ENCODE measurements around the gene MC2R.
"Not testable (repeated sequence)": the region's sequence is repeated elsewhere in the genome, so short reads cannot be mapped to it uniquely, and the experiment has no call there.

MC2R gene

DNA sequence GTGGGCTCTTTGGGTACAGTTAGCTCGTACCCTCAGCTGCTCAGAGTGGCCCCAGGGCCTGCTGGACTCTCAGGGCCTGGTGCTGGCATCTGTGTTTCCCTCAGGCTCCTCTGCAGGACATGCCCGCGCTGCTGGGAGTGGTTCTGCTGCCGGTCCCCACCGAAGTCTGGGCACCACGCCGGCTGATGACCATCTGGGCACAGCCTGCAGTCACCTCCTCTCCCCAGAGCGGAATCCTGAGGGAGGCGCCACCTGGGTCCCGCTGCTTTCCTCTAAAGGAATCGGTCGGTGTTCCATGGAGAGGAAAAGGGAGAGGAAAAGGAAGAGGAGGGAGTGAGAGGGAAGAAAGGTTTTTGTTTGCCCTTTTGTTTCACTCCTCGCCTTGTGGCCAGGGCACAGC is 43.6 kb downstream of the MC2R start:
- no peak overlapping the region for H3K27ac ChIP-seq (replicated peaks)
- peaks cover 34% of the 10 kb centered on the region for H3K27me3 ChIP-seq (ENCODE audit: insufficient read depth, poor library complexity, severe bottlenecking)
- DNase-seq (ENCODE audit: low read depth in 1 of 2, low spot score in 1 of 2): no peak
- TF ChIP-seq, protein P1, sequence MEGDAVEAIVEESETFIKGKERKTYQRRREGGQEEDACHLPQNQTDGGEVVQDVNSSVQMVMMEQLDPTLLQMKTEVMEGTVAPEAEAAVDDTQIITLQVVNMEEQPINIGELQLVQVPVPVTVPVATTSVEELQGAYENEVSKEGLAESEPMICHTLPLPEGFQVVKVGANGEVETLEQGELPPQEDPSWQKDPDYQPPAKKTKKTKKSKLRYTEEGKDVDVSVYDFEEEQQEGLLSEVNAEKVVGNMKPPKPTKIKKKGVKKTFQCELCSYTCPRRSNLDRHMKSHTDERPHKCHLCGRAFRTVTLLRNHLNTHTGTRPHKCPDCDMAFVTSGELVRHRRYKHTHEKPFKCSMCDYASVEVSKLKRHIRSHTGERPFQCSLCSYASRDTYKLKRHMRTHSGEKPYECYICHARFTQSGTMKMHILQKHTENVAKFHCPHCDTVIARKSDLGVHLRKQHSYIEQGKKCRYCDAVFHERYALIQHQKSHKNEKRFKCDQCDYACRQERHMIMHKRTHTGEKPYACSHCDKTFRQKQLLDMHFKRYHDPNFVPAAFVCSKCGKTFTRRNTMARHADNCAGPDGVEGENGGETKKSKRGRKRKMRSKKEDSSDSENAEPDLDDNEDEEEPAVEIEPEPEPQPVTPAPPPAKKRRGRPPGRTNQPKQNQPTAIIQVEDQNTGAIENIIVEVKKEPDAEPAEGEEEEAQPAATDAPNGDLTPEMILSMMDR (IDR thresholded peaks at IDR 0.05; ENCODE audit: insufficient read depth, low read length): no peak
- H3K4me3 ChIP-seq (replicated peaks; ENCODE audit: insufficient read depth, low read length): no peak overlapping the region

GRCh38 chr18:13868501-13869271 is 46.6 kb downstream of the MC2R start:
- H3K4me3 ChIP-seq (replicated peaks; ENCODE audit: insufficient read depth, low read length): no peak overlapping the region
- DNase-seq (ENCODE audit: low read depth in 1 of 2, low spot score in 1 of 2): no peak
- H3K27ac ChIP-seq (replicated peaks): no peak overlapping the region
- peaks cover 36% of the 10 kb centered on the region for H3K27me3 ChIP-seq (ENCODE audit: insufficient read depth, poor library complexity, severe bottlenecking)
- no peak for TF ChIP-seq POLR2AphosphoS5 (IDR thresholded peaks at IDR 0.05; ENCODE audit: low read depth)
- TF ChIP-seq GABPA (IDR thresholded peaks at IDR 0.05; ENCODE audit: low read depth): no peak
- TF ChIP-seq REST (IDR thresholded peaks at IDR 0.05; ENCODE audit: insufficient replicate concordance, low read depth): no peak
- TF ChIP-seq, protein P1 (IDR thresholded peaks at IDR 0.05; ENCODE audit: insufficient read depth, low read length): no peak
- TF ChIP-seq SPI1 (IDR thresholded peaks at IDR 0.05; ENCODE audit: borderline replicate concordance, low read depth): no peak

DNA sequence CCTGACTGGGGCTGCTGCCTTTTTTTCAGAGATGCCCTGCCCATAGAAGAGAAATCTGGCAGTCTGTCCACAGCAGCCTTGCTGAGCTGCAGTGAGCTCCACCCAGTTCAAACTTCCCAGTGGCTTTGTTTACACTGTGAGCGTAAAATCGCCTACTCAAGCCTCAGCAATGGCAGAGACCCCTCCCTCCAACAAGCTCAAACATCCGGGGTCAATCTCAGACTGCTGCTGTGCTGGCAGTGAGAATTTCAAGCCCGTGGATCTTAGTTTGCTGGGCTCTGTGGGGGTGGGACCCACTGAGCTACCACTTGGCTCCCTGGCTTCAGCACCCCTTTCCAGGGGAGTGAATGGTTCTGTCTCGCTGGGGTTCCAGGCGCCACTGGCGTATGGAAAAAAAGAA is 52.4 kb downstream of the MC2R start:
- not testable (repeated sequence) for H3K27ac ChIP-seq (replicated peaks); DNase-seq (ENCODE audit: low read depth in 1 of 2, low spot score in 1 of 2); H3K4me3 ChIP-seq (replicated peaks; ENCODE audit: insufficient read depth, low read length)
- peaks cover 11% of the 10 kb centered on the region for H3K27me3 ChIP-seq (ENCODE audit: insufficient read depth, poor library complexity, severe bottlenecking)

DNA sequence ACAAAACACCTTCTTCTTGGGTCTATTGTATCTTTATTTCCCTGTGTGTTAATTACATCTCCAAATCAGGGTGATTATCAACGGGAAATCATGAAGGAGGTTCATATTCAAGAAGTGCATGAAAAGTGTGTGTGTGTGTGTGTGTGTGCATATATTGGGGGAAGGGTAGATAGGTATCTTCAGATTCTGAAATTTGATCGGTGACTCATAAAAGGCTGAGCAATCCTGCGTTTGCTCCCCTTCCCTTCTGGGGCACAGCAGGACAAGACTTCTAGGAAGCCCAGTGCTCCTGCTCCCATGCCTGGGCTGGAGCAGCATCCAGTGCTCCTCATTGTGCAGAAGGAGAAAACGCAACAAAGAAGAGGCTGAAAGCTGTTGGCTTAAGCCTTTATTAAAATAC is 65.5 kb downstream of the MC2R start:
- DNase-seq (ENCODE audit: low read depth in 1 of 2, low spot score in 1 of 2): no peak
- no peaks in the 10 kb centered on the region for H3K27me3 ChIP-seq (ENCODE audit: insufficient read depth, poor library complexity, severe bottlenecking)
- no peak overlapping the region for H3K4me3 ChIP-seq (replicated peaks; ENCODE audit: insufficient read depth, low read length)
- H3K27ac ChIP-seq (replicated peaks): no peak overlapping the region
- no peak for TF ChIP-seq POLR2AphosphoS5 (IDR thresholded peaks at IDR 0.05; ENCODE audit: low read depth)
- TF ChIP-seq REST (IDR thresholded peaks at IDR 0.05; ENCODE audit: insufficient replicate concordance, low read depth): no peak
- TF ChIP-seq, protein P1 (IDR thresholded peaks at IDR 0.05; ENCODE audit: insufficient read depth, low read length): no peak
- TF ChIP-seq SPI1 (IDR thresholded peaks at IDR 0.05; ENCODE audit: borderline replicate concordance, low read depth): no peak

Data from HL-60 (cell line).